Measurements from ENCODE around the gene HPSE2. TPM values are rescaled to one million over a fixed set of nuclear protein-coding genes. Genes with fewer than 3 reads are reported as not detected.

Gene HPSE2
- polyA plus RNA-seq, 1 experiment = not detected

GRCh38 chr10:98642281-98642680 is 593.4 kb downstream of the HPSE2 start:
- ChIA-PET CTCF (no interaction called here), POLR2A (no interaction called here)
- Histone ChIP-seq H3K4me3 (ENCODE audit: low read depth, low read length) (no peak overlapping the region), H3K36me3 (ENCODE audit: control insufficient read depth, insufficient read depth, low read length) (no peaks in the 10 kb centered on the region), H3K27me3 (ENCODE audit: control insufficient read depth, insufficient read depth, low read length) (no peaks in the 10 kb centered on the region)
- DNase-seq (ENCODE audit: low read depth) = no peak
- TF ChIP-seq, protein P1, sequence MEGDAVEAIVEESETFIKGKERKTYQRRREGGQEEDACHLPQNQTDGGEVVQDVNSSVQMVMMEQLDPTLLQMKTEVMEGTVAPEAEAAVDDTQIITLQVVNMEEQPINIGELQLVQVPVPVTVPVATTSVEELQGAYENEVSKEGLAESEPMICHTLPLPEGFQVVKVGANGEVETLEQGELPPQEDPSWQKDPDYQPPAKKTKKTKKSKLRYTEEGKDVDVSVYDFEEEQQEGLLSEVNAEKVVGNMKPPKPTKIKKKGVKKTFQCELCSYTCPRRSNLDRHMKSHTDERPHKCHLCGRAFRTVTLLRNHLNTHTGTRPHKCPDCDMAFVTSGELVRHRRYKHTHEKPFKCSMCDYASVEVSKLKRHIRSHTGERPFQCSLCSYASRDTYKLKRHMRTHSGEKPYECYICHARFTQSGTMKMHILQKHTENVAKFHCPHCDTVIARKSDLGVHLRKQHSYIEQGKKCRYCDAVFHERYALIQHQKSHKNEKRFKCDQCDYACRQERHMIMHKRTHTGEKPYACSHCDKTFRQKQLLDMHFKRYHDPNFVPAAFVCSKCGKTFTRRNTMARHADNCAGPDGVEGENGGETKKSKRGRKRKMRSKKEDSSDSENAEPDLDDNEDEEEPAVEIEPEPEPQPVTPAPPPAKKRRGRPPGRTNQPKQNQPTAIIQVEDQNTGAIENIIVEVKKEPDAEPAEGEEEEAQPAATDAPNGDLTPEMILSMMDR (IDR thresholded peaks at IDR 0.05; ENCODE audit: insufficient read depth, low read depth, low read length) = no peak

DNA sequence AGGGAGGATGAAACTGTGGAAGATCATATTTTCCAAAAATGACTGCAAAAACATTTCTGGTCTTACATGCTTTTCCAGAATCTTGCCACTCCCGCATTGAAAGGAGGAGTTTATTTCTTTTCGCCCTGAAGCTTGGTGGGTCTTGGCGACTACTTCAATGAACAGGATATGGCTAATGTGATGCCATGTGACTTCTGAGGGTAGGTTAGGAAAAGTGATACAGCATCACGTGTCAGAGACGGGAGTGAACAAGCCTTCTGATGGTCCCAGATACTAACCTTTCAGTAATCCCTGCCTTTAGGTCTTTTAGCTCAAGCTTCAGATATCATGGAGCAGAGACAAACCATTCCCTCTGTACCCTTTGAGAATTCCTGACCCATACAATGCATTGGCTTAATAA is 596.7 kb downstream of the HPSE2 start:
- POLR2A ChIA-PET = no interaction called here
- CTCF ChIA-PET = interaction anchor here (1.5 kb wide), 1 partner anchor 11 kb away, joined by 3 read pairs; no protein-coding TSS in a partner anchor
- H3K36me3 ChIP-seq (ENCODE audit: control insufficient read depth, insufficient read depth, low read length) = no peaks in the 10 kb centered on the region
- no peak for DNase-seq (ENCODE audit: low read depth)
- H3K4me3 ChIP-seq (ENCODE audit: low read depth, low read length) = no peak overlapping the region
- TF ChIP-seq, protein P1 (IDR thresholded peaks at IDR 0.05; ENCODE audit: insufficient read depth, low read depth, low read length) = no peak
- H3K27me3 ChIP-seq (ENCODE audit: control insufficient read depth, insufficient read depth, low read length) = no peaks in the 10 kb centered on the region

DNA sequence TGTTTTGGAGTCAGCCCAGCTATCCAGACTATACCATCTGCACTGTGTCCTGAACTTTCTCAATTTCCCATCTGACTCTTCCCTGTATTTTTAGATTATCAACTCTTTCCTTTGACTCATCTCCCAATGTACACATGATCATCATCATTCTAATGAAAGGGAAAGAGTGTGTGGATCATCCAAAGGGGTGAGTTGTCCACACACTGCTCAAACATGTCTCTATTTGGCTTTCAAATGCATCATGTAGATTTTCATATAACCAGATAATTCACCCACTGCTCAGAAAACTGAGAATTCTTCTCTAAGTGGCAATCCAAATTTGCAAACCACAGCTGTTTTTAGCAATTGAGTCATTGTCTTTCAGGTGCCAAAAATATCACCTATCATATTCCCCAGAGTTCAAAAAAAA is 598.7 kb downstream of the HPSE2 start:
- Histone ChIP-seq H3K27me3 (ENCODE audit: control insufficient read depth, insufficient read depth, low read length) (no peaks in the 10 kb centered on the region), H3K4me3 (ENCODE audit: low read depth, low read length) (no peak overlapping the region), H3K36me3 (ENCODE audit: control insufficient read depth, insufficient read depth, low read length) (no peaks in the 10 kb centered on the region)
- CTCF ChIA-PET = no interaction called here
- POLR2A ChIA-PET = no interaction called here
- DNase-seq (ENCODE audit: low read depth) = no peak
- TF ChIP-seq, protein P1 (IDR thresholded peaks at IDR 0.05; ENCODE audit: insufficient read depth, low read depth, low read length) = no peak

DNA sequence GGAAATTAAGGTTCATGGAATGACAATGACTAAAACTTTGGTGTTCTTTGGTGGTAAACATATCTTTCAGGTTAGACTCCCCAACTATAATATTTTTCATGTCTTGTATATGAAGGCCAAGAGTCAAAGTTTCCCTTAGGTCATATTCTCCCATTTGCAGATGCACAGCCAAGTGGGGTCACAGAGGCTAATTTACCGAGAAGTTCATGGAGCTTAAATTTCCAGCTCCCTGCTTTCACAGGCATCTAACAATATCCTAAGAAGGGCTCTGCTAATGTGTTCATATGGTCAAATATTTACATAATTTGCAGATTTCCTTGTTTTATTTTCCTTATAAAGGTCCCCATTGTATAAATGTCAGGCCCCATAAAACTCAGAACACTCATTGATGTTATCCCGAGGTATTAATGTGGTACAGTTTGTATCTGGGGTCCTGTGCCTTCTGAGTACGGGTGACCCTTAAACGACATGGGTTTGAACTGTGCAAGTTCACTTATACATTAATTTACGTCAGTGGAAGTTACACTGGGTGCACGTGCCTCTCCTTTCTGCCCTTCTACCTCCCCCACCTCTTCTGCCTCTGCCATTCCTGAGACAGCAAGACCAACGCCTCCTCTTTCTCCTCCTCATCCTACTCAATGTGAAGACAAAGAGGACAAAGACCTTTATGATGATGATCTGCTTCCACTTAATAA is 603.0 kb downstream of the HPSE2 start:
- CTCF ChIA-PET = no interaction called here
- no peak overlapping the region for H3K4me3 ChIP-seq (ENCODE audit: low read depth, low read length)
- H3K27me3 ChIP-seq (ENCODE audit: control insufficient read depth, insufficient read depth, low read length) = no peaks in the 10 kb centered on the region
- POLR2A ChIA-PET = no interaction called here
- H3K36me3 ChIP-seq (ENCODE audit: control insufficient read depth, insufficient read depth, low read length) = no peaks in the 10 kb centered on the region
- TF ChIP-seq, protein P1 (IDR thresholded peaks at IDR 0.05; ENCODE audit: insufficient read depth, low read depth, low read length) = no peak
- DNase-seq (ENCODE audit: low read depth) = no peak

- POLR2A ChIA-PET = no interaction called here
- CTCF ChIA-PET = interaction anchor here (1.6 kb wide), 1 partner anchor 10 kb away, joined by 4 read pairs; no protein-coding TSS in a partner anchor
- H3K27me3 ChIP-seq (ENCODE audit: control insufficient read depth, insufficient read depth, low read length) = no peaks in the 10 kb centered on the region
These were observed 607.4 kb downstream of the HPSE2 start for GRCh38 chr10:98628206-98628605.

More at GRCh38 chr10:98628206-98628605, 607.4 kb downstream of the HPSE2 start:
- no peak overlapping the region for H3K4me3 ChIP-seq (ENCODE audit: low read depth, low read length)
- TF ChIP-seq, protein P1 (IDR thresholded peaks at IDR 0.05; ENCODE audit: insufficient read depth, low read depth, low read length) = no peak
- no peak for DNase-seq (ENCODE audit: low read depth)
- H3K36me3 ChIP-seq (ENCODE audit: control insufficient read depth, insufficient read depth, low read length) = no peaks in the 10 kb centered on the region

Measured in BJ (cell line).